ENCODE results near the gene BSN.

The BSN gene, protein sequence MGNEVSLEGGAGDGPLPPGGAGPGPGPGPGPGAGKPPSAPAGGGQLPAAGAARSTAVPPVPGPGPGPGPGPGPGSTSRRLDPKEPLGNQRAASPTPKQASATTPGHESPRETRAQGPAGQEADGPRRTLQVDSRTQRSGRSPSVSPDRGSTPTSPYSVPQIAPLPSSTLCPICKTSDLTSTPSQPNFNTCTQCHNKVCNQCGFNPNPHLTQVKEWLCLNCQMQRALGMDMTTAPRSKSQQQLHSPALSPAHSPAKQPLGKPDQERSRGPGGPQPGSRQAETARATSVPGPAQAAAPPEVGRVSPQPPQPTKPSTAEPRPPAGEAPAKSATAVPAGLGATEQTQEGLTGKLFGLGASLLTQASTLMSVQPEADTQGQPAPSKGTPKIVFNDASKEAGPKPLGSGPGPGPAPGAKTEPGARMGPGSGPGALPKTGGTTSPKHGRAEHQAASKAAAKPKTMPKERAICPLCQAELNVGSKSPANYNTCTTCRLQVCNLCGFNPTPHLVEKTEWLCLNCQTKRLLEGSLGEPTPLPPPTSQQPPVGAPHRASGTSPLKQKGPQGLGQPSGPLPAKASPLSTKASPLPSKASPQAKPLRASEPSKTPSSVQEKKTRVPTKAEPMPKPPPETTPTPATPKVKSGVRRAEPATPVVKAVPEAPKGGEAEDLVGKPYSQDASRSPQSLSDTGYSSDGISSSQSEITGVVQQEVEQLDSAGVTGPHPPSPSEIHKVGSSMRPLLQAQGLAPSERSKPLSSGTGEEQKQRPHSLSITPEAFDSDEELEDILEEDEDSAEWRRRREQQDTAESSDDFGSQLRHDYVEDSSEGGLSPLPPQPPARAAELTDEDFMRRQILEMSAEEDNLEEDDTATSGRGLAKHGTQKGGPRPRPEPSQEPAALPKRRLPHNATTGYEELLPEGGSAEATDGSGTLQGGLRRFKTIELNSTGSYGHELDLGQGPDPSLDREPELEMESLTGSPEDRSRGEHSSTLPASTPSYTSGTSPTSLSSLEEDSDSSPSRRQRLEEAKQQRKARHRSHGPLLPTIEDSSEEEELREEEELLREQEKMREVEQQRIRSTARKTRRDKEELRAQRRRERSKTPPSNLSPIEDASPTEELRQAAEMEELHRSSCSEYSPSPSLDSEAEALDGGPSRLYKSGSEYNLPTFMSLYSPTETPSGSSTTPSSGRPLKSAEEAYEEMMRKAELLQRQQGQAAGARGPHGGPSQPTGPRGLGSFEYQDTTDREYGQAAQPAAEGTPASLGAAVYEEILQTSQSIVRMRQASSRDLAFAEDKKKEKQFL (N-terminal part only)

DNA sequence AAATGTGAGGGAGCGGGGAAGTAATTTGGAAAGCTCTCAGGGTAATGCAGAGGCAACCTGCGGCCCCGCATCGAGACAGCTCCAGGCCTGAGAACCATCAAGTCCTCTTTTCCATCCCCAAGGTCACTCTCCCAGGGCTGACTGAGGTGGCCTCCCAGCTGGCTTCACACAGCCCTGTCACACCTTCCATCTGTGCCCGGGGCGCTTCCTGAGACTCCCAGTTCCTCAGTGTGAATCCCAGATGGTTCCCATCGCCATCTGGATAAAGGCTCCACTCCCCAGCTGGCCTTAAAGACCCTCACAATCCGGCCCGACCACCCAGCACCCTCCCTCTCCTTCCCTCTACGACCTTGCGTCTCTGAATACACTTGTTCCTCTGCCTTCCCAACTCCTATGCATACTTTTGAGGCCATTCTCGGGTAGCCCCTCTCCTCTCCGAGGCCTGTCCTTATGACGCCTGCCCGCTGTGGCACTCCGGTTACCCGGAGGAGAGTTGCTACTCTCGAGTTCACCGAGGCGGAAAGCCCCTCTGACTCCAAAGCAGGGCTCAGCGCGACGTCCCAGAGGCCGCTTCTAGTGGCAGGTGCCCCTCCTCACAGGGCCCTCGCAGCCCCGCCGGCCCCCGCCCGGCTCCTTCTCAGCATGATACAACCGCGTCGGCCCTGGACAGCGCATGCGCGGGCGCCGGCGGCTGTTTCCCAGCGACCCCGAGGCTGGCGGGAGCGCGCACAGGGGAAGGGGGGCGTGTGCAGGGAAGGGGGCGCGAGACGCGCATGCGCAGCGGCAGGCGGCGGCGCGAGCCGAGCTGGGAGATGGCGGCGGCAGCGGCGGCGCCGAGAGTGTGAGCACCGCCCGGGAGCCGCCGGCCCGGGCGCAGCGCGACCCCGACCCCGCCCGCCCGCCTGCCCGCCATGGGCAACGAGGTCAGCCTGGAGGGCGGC, at the start of gene BSN:
TSS of gene BSN (plus strand) at position 786 of the 941 bp plus-strand sequence. CDS start at position 912, 126 bp downstream.
- peak; percentile 58 to 84 for DNase-seq

DNA sequence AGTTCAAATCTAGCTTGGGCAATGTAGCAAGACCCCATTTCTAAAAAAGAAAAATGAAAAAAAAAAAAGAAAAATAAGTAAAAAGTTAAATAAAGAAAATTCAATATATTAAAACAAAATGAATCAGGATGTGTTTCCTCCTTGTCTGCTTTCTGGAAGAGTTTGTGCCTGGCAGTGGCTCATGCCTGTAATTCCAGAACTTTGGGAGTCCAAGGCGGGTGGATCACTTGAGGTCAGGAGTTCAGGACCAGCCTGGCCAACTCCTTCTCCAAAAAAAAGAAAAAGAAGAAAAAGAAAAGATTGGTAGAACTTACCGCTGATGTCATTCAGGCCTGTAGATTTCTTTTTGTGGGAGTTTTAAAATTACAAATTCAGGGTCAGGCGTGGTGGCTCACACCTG, 47.4 kb upstream of the BSN start:
- DNase-seq: no peak

DNA sequence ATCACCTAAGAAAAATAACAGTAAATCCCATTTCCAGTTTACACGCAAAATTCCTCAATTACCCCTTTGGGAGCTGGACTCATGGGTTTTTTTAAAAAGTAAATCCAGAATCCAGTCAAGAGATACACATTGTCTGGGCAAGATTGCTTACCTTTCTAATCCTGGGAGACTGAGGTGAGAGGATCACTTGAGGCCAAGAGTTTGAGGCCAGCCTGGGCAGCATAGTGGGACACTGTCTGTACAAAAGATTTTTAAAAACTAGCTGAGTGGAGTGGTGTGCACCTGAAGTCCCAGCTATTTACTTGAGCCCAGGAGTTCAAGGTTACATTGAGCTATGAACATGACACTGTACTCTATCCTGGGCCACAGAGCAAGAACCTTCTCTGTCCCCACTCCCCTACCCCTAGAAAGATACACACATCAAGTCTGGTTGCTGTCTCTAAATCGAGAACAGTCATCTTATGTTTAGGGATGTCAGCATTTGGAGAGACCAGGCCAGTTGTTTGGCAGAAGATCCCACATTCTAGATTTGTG, 45.2 kb upstream of the BSN start:
- no peak for DNase-seq

DNA sequence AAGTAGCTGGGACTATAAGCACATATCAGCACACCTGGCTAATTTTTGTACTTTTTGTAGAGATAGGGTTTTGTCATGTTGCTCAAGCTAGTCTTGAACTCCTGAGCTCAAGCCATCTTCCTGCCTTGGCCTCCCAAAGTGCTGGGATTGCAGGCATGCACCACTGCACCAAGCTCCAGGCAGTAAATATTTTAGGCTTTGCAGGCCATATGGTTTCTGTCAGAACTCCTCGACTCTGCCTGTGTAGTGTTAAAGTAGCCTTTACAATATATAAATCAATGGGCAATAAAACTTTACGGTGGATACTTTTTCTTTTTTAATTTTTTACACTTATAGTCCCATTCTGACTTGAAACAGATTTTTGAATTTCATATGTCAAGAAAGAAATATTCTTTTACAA, 42.6 kb upstream of the BSN start:
- no peak for DNase-seq

DNA sequence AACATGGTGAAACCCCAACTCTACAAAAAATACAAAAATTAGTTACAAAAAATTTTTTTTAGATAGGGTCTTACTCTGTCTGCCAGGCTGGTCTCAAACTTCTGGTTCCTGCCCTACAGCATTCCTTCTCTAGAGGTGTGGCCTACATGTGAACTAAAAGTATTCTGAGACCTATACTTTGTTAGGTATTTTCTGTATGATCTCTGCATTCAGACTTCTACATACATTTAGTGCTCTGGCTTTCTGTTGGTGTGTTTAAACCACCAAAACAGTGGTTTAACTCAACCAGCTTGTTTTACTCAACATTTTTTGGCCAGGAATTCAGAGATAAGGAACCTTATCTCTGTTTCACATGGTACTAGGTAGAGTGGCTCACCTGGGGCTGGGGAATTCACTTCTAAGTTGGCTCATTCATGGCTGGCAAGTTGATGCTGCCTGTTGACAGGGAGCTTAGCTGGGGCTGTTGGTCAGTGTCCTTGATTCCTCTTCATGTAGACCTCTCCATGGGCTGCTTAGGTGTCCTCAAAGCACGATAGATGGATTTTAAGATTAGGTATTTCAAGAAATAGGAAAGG, 41.4 kb upstream of the BSN start:
- no peak for DNase-seq

DNA sequence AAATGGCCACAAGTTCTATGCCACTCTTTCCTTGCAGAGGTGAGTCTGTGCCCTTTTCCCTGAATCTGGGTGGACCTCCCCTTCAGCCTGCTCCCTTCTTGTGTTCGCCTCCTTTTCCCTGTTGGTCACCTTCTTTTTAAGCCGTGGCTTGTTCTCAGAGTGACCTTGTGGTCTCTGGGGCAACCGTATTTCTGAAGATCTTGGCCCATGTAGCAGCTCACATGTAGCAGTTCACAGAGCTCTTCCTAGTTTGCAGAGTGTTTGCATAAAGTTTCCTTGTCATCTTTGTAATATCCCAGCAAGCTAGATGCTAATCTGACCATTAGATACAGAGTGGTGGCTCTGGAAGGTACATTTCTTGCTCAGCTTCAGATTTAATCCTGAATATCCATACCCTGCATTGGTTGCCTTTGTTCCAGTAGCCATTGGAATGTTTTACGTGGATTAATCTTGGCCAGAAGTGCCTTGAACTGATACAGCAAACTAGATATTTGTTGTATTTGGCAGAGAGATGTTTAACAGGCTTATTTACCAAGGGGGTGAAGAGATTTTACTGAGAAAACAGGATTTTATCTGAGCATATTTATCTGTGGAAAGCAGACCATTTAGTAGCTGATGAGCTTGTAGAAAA, 40.7 kb upstream of the BSN start:
- DNase-seq: no peak

DNA sequence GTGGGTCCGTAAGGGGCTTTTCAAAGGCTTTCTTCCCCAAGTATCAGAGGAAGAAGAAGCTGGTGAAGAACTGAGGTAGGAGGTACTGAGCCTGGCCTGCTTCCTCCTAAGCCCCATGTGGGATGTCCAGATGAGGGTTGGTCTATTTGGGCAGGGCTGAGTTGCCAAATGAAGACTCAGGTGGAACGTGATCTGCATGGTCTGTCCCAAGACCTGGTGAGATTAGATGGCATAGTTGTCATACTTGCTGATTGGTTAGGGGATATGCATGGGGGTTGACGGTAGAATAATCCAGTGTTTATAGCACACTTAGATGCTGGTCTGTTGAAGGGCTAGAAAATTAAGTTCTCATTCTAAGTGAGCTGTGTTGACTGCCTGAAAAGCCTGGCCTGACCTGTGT, 36.3 kb upstream of the BSN start:
- DNase-seq: no peak

DNA sequence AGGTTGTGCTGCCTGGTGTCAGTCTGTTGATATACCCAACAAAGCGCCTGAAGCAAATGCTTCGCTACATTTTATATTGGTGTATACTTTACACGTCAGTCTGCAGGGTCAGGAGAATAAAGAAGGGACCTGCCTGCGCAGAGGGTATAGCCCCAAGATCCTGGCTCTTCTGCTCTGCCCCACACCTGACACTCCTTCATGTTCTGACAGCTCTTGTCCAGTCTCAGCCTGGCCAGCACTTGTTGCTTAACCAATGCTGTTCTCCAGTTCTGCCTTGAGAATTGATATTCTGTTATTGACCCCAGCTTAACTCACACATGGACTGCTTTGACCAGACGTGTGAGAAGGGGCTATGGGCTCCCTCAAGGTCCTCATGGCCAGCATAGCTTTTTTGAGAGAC, 35.8 kb upstream of the BSN start:
- DNase-seq: no peak

DNA sequence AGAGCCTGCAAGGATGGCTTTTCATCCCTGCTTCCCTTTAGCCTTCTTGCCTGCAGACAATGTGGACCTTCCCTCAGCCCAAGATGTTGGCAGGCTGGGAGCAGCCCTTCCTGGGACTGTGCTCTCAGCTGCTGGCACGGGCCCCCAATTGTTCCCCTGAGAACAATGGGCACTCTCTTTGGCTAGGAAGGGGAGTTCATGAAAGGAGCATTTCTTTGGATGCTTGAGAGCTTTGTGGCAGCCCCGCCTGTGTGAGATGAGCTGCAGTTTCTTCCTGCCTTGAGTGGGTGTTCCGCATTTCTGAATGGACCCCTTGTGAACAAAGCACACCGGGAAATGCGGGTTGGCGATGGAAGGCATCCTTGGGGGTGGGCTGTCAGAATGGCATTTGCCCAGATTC, 35.0 kb upstream of the BSN start:
- no peak for DNase-seq

DNA sequence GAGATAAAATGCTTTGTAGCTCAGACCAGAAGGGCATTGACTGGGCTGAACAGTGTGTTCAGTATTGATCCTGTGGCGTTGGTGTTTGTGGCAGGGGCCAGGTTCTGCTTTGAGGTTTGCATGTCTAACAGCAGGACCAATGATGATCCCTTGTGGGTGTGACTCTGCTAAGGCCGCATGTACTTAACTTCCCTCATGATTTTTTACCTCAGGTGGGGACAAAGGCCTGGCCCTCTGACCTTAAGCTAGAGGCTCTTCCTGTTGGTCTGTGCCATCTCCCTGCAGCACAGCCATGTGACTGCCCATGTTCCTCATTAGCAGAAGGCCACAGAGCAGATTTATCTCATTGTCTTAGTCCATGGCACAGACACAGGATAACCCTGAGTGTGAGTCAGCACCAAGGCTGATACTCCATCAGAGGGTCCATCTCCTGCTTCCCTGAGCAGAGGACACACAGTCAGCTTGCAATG, 34.3 kb upstream of the BSN start:
- DNase-seq: no peak

DNA sequence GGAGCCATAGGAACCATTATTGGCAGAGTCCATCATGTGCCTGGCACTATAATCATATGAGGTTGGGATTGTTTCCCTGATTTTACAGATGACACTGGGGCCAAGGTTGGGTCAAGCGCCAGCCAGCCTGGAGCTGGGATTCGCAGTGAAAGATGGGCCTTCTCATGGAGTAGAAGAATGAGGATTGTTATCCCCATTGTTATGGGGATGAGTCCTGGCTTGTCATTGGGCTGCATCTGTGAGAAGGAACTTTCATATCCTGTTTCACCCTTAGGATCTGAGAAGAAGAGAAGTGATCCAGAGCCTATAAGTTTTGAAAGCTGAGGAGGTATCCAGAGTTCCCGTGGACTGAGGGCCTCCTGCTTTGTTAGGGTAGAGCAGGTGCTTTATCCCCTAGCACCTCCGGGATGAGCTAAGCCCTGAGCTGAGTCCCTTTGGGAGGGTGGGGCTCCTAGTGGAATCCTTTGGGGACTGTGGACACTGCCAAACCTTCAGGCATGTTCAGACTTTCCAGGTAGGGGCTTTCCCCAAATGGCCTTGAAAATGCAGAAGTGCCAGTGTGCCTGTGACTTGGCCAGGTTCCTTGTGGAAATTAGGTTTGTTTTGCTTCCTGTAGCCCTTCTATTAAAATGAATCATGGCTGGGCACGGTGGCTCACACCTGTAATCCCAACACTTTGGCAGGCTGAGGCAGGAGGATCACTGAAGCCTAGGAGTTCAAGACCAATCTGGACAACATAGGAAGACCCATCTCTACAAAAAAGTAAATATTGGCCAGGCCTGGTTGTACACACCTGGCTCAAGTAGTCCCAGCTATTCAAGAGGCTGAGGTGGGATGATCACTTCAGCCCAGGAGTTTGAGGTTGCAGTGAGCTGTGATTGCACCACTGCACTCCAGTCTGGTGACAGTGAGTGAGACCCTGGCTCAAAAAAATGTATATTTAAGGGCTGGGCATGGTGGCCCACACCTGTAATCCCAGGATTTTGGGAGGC, 30.2 kb upstream of the BSN start:
- no peak for DNase-seq

DNA sequence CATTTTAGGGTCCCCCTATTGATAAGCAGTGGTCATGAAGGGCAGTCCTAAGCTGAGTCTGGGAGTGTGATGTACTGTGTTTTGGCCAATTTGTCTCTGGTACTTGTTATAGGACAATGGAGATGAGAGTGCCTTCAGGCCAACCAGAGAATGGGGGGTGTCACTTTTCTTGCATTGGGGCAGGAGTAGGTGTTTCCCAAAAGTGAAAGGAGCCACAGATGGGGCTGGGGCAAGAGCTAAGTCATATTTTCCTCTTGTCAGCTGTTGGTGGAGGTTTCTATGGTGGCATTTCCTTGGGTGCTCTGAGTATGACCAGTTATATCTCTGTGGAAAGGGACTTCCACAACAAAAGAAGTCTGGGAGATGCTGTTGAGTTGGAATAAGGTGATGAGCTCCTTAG, 24.7 kb upstream of the BSN start:
- DNase-seq: no peak

DNA sequence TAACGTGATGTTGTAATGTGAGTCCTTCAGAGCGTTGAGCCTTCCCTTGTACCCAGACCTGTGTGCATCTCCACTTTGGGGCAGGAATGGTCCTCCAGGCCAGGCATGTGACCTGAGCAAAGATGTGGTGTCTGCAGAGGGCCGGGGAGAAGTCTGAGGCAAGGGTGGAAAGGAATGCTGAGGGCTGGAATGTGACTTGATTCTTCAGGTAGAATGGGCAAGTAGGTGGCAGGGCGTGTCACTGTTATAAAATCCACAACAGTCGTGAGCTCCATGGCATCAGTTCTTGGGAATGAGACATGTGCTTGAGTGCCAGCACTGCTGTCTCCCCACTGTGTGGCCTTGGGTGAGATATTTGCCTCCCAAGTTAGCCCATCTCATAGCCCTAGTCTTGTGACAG, 24.0 kb upstream of the BSN start:
- no peak for DNase-seq

DNA sequence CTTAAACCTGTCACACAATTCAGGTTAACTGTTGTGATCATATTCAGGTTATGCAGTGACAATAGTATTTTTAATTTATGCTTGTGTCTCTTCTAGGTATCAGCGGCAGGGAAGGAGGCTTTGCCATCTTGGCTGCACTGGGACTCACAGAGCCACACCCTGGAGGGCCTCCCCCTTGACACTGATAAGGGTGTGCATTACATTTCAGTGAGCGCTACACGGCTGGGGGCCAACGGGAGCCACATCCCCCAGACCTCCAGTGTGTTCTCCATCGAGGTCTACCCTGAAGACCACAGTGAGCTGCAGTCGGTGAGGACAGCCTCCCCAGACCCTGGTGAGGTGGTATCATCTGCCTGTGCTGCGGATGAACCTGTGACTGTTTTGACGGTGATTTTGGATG, 23.6 kb upstream of the BSN start:
- no peak for DNase-seq

DNA sequence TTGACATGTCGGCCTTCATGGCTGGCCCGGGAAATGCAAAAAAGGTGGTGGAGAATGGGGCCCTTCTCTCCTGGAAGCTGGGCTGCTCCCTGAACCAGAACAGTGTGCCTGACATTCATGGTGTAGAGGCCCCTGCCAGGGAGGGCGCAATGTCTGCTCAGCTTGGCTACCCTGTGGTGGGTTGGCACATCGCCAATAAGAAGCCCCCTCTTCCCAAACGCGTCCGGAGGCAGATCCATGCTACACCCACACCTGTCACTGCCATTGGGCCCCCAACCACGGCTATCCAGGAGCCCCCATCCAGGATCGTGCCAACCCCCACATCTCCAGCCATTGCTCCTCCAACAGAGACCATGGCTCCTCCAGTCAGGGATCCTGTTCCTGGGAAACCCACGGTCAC, 23.1 kb upstream of the BSN start:
- no peak for DNase-seq

DNA sequence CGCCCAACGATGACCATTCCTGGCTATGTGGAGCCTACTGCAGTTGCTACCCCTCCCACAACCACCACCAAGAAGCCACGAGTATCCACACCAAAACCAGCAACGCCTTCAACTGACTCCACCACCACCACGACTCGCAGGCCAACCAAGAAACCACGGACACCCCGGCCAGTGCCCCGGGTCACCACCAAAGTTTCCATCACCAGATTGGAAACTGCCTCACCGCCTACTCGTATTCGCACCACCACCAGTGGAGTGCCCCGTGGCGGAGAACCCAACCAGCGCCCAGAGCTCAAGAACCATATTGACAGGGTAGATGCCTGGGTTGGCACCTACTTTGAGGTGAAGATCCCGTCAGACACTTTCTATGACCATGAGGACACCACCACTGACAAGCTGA, 22.6 kb upstream of the BSN start:
- no peak for DNase-seq

DNA sequence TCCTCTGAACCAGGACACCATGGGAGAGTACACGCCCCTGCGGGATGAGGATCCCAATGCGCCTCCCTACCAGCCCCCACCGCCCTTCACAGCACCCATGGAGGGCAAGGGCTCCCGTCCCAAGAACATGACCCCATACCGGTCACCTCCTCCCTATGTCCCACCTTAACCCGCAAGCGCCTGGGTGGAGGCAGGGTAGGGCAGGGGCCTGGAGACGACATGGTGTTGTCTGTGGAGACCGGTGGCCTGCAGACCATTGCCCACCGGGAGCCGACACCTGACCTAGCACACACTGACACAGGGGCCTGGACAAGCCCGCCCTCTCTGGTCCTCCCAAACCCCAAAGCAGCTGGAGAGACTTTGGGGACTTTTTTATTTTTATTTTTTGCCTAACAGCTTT, 21.2 kb upstream of the BSN start:
- no peak for DNase-seq

DNA sequence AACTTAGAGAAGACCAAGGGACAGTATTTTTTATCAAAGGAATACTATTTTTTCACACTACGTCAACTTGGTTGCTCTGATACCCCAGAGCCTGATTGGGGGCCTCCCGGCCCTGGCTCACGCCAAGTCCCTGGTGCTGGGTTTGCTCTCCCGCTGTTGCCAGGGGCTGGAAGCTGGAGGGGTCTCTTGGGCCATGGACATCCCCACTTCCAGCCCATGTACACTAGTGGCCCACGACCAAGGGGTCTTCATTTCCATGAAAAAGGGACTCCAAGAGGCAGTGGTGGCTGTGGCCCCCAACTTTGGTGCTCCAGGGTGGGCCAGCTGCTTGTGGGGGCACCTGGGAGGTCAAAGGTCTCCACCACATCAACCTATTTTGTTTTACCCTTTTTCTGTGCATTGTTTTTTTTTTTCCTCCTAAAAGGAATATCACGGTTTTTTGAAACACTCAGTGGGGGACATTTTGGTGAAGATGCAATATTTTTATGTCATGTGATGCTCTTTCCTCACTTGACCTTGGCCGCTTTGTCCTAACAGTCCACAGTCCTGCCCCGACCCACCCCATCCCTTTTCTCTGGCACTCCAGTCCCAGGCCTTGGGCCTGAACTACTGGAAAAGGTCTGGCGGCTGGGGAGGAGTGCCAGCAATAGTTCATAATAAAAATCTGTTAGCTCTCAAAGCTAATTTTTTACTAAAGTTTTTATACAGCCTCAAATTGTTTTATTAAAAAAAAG, 20.3 kb upstream of the BSN start:
- DNase-seq: no peak
